HG02852 (cell line): Measurements from ENCODE around the gene DAPK2.

Experiments
- ATAC-seq: cut with Tn5 transposase; IDR thresholded peaks from one replicate; pipeline ENCODE4 v1.9.1; 2021; ENCODE audit warnings: mild to moderate bottlenecking, moderate library complexity; ENCODE audit not compliant: unreplicated experiment

The DAPK2 gene

DNA sequence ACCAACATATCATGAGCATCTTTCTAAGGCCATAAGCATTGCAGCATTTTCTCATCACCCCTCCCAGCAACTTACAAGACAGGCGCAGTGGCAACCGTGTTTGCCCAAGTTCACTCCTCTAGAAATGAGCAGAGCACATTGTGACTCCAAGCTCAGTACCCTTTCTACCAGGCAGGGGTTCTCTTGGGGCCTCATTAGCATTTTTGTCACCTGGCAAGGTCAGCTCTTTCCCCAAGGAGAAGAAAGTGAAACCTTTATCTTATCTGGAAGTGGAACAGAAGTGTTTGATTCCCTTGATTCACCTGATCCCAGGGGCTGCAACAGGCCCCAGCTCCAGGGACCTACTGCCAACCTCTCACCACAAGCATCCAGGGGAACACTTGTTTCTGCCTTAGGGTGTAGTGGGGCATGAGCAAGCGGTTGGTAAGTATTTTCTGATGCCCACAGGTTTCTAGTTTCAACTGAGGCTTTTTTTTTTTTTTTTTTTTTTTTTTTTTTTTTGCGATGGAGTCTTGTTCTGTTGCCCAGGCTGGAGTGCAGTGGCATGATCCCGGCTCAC lies 168.5 kb downstream of the DAPK2 start:
- no peak for ATAC-seq

DNA sequence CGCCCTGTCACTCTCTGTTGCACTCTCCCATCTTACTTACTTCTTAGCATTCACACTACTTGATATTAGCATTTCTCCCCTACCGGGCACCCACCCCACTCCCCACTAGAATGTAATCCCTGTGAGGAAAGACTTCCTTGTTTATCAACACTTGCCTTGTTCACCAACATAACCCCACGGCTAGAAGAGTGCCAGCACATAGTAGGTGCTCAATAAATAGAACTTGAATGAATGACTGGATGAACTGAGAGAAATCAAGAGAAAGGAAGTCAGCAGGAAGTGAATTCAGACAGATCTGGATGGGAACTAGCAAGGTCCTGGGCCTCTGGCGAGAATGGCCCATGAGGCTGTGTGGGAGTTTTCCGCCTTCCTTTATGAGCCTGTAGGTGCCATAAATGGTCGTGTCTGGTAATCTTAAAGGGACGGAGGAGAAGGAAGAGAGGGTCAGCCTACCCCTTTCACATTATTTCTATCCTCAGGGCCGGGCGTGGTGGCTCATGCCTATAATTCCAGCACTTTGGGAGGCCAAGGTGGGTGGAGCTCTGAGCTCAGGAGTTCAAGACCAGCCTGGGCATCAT lies 170.1 kb downstream of the DAPK2 start:
- no peak for ATAC-seq

DNA sequence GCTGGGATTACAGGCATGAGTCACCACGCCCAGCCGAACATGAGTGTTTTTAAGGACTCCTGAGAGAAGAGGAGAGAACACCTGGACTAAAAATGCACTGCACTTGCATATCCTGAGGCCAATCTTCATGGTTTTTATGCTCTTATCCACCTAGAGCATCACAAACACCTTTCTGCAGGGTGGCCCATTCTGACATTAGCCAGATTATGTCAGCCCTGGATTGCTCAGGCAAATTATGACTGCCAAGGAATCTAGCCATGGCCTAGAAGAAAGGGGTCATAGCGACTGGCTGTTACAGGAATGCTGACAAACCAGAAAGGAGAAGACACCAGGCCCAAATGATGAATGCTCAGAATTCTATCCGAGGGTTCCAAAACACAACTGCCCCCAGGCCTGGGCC lies 171.7 kb downstream of the DAPK2 start:
- no peak for ATAC-seq

DNA sequence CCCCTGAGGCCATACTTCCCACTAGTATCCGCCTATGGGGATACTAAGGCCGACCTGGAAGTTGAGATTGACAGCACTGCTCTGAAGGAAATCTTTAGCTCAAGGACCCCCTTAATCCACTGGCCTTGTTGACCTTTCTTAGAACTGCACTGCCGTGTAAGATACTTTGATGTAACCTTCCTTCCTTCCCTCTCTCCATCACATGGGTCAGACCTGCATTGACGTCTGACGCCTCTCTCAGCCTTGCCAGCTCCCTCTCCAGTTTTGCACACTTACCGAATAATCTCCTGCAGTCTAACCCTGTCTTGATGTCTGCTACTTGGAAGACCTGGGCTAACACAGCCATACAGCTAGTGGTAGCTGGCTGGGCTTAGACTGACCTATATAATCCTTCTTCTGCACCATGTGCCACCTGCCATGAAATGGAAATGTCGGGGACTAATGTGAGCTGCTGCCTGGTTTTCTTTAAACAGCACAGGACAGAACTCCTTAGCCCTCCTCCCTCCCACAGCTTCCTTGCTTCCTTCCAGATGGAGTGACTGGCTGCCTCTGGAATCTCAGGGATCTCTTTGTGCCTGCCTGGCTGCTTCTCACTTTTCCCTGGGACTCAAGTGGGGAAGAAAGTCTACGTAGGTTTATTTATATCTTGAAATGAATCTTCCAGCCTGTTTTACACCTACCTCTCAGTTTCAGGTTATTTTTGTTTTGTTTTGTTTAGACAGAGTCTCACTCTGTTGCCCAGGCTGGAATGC lies 173.3 kb downstream of the DAPK2 start:
- ATAC-seq = no peak

DNA sequence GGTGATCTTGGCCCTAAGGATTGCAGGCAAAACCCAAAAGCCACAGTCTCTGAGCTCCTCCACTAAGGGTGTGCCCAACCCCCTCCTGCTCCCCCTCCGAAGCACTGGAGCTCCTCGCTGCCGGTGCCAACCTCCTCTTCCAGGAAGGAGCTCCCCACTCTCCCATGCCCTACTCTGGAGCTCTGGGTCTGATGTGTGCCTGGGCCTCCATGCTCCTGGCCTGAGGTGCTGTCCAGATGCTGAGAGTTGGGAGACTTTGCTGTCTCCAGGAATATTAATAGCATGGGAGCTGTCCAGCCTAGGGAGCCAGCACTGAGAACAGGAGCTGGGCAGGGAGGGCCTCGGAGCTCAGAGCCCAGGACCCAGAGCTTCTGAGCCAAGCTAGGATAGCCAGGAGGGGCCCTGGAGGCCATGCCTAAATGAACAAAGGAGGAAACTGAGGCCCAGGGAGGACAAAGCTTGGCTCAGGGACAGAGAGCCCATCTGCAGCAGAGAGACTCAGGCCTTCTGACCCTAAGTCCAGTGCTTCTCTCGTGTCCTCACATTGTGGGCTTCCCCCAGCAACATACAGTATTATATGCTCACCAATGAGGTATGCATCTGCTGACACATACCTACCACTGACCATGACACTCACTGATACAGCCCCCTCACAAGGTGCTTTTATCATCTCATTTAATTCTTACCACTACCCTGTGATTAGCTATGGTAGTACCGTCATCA lies 175.6 kb downstream of the DAPK2 start:
- ATAC-seq = no peak

DNA sequence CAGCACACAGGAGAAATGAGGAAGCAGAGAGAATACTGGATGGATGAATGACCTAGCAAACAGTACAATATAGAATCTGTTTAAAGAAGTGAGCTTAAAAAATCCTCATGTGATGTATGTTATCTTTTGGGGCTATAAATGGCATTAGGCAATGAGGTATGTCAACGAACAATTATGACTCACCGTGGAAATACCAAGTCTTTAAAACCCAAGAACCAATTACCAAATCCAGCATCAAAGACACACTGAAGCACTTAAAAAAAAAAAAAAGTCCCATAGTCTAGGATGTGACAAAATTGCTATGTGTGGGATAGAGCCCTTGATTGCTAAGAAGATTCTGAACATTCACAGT lies 176.3 kb downstream of the DAPK2 start:
- ATAC-seq = peak; percentile 48

DNA sequence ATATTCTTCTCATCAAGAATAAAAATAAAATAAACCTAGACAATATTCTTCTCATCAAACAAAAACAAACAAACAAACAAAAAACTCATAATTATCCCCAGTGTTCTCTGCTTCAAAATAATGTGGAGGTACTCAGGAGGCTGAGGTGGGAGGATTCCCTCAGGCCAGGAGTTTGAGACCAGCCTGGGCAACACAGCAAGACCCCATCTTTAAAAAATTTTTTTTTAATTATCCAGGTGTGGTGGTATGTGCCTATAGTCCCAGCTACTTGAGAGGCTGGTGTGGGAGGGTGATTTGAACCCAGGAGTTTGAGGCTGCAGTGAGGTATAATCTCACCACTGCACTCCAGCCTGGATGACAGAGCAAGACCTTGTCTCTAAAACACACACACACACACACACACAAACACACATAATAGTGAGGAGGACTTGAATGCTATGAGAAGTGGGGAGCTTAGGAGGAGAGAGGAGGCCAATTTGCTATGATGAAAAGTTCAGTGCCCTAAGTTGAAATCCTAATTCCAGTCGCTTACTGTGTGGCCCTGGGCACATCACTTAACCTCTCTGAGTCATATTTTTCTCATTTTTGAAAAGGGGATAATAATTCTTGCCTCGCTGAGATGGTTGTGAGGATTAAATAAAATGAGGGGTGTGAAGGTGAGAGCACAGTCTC lies 176.8 kb downstream of the DAPK2 start:
- ATAC-seq = no peak

DNA sequence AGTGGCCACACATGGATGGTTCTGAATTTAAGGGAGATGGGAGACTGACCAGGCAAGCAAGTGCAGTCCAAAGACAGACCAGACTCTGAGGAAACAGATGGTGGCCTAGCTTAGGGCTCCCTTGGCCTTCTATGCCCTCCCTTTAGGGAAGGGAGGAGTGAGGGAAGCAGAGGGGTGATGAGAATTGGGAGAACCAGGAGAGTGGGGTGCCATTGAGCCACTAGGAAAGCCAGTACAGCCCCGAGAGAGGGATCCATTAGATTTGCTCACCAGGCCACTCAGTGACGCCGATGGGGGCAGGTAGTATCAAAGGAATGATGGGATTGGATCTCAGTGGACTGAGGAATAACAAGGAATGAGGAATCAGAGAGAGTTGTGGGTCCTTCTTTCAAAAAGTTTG lies 182.1 kb downstream of the DAPK2 start:
- ATAC-seq = no peak

DNA sequence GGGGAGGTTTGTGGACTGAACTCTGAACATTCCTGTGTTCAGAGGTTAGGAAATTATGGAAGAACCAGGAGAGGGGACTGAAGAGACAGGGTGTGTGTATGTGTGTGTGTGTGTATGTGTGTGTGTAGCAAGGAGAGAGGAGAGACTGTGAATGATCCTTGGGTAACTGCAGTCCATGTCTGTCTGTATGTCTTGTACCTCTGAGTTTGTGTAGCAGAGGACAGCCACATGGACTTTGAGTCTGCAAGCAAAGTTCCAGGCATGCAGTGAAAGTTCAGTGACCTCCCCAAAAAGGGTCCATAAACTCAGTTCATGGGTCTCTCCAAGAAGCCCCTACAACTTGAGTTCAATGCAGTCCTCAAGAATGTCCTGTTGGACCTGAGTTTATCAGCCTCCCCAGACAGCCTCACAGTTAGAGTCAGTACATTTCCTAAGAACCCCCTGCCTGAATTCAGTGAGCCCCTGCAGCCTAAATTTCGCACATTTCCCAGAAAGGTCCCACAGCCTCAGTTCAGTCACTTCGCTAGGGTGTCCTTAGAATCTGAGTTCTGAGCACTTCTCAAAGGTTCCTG lies 184.3 kb downstream of the DAPK2 start:
- no peak for ATAC-seq

DNA sequence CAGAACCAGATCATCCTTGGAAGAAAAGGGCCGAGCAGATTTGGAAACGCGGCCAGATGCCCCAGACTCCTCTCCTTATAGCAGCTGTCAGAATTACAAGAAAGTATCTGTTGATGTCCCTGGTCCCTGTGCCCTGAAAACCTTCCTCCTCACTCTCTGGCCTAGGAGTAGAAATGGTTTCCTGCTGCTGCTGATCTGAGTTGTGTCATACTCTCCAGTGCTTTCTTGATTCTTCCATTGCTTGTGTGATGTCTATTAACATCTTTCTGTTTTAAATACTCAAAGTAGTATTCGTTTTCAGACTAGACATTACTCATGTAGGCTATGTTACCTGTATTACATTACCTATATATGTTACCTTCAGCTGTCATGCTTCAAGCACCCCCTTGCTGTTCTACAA lies 185.7 kb downstream of the DAPK2 start:
- ATAC-seq = no peak

DNA sequence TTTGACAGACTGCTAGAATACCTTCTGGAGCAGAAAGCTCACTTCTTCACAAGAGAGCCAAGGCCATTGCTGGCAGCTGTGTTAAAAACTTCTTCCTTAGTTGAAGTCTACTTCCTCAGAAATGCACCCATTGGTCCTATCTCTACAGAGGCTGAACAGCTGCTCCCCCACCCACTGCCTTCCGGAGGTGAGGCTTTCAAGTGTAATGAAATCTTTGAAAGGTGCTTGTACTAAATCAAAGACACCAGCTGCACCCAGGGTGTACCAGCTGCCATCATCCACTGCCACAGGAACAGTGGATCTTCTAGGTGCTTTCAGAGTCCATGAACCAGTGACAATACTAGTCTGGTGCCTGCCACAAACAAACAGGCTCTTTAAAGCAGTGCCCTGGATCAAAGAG lies 186.1 kb downstream of the DAPK2 start:
- no peak for ATAC-seq

DNA sequence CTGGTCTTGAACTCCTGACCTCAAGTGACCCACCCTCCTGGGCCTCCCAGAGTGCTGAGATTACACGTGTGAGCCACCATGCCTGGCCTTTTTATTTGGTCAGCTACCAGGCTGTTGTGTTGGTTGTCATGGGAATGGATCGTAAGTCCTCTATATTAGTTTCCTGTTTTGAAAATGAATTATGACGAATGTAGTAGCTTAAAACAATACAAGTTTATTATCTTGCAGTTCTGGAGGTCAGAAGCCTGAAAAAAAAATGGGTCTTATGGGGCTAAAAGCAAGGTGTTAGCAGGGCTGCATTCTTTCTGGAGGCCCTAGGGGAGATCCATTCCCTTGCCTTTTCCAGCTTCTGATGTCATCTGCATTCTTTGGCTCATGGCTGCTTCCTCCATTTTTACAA lies 187.4 kb downstream of the DAPK2 start:
- ATAC-seq = no peak

DNA sequence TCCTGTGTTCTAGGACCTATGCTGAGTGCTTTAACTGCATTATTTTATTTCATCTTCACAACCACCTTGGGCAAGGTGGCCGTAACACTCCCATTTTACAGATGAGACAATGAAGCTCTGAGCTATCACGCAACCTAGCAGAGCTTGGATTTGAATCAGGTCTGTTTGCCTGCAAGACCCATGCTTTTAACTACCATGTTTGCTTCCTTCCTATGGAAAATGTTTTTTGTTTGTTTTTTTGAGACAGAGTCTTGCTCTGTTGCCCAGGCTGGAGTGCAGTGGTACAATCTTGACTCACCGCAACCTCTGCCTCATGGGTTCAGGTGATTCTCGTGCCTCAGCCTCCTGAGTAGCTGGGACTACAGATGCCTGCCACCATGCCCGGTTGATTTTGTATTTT lies 187.8 kb downstream of the DAPK2 start:
- ATAC-seq = no peak

DNA sequence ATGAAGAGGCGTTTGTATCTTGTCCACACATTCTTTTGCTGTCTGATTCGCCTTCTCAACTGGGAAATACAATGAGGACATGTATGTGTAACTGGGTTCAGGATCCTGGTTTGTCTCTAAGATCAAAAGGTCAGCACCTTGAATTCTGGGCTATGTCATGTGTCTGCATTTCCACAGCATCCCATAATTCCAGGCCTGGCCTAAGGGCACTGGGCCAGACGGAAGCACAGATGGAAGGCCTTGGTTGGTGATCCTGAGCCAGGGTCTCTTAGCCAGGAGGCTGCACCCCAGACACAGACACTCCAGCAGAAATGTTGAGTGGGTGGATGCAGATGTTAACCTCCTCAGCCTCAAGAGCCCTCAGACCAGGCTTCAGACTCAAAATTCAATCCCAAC lies 188.8 kb downstream of the DAPK2 start:
- no peak for ATAC-seq
